ENCODE results near the gene HSD17B7.
"Not testable (repeated sequence)": the region's sequence is repeated elsewhere in the genome, so short reads cannot be mapped to it uniquely, and the experiment has no call there.

Gene HSD17B7

GRCh38 chr1:162818666-162819065 lies 28.2 kb downstream of the HSD17B7 start:
- not testable (repeated sequence) for H3K9ac ChIP-seq (ENCODE audit: low read length); H3K4me3 ChIP-seq (ENCODE audit: low read length); H3K36me3 ChIP-seq (ENCODE audit: control insufficient read depth, low read depth, low read length); H3K4me1 ChIP-seq (ENCODE audit: control insufficient read depth, low read depth, low read length); H3K9me3 ChIP-seq (ENCODE audit: control insufficient read depth, low read depth, low read length); H3K27ac ChIP-seq (ENCODE audit: low read length)
- H3K27me3 ChIP-seq (ENCODE audit: control insufficient read depth, insufficient read depth, low read length), result peaks cover 12% of the 10 kb centered on the region

- H3K4me3 ChIP-seq (ENCODE audit: low read length), result peak overlapping the region; percentile 77
- H3K9ac ChIP-seq (ENCODE audit: low read length), result peak overlapping the region; percentile 18
Observed at GRCh38 chr1:162822391-162823200, 32.1 kb downstream of the HSD17B7 start.

GRCh38 chr1:162823231-162823630 lies 32.7 kb downstream of the HSD17B7 start:
- H3K9ac ChIP-seq (ENCODE audit: low read length), result peak overlapping the region; percentile 18
- H3K4me1 ChIP-seq (ENCODE audit: control insufficient read depth, low read depth, low read length), result peaks cover 9% of the 10 kb centered on the region
- H3K27me3 ChIP-seq (ENCODE audit: control insufficient read depth, insufficient read depth, low read length), result peaks cover 12% of the 10 kb centered on the region
- H3K27ac ChIP-seq (ENCODE audit: low read length), result no peak overlapping the region
- no peaks in the 10 kb centered on the region for H3K9me3 ChIP-seq (ENCODE audit: control insufficient read depth, low read depth, low read length)
- peak overlapping the region; percentile 77 for H3K4me3 ChIP-seq (ENCODE audit: low read length)
- H3K36me3 ChIP-seq (ENCODE audit: control insufficient read depth, low read depth, low read length), result no peaks in the 10 kb centered on the region

More at GRCh38 chr1:162822391-162823200, 32.1 kb downstream of the HSD17B7 start:
- no peak overlapping the region for H3K27ac ChIP-seq (ENCODE audit: low read length)
- peaks cover 9% of the 10 kb centered on the region for H3K4me1 ChIP-seq (ENCODE audit: control insufficient read depth, low read depth, low read length)
- no peaks in the 10 kb centered on the region for H3K36me3 ChIP-seq (ENCODE audit: control insufficient read depth, low read depth, low read length)
- no peaks in the 10 kb centered on the region for H3K9me3 ChIP-seq (ENCODE audit: control insufficient read depth, low read depth, low read length)
- H3K27me3 ChIP-seq (ENCODE audit: control insufficient read depth, insufficient read depth, low read length), result peaks cover 12% of the 10 kb centered on the region

GRCh38 chr1:162823771-162824525 lies 33.4 kb downstream of the HSD17B7 start:
- Histone ChIP-seq H3K9ac (ENCODE audit: low read length) (no peak overlapping the region), H3K9me3 (ENCODE audit: control insufficient read depth, low read depth, low read length) (no peaks in the 10 kb centered on the region), H3K36me3 (ENCODE audit: control insufficient read depth, low read depth, low read length) (no peaks in the 10 kb centered on the region), H3K4me3 (ENCODE audit: low read length) (no peak overlapping the region), H3K27me3 (ENCODE audit: control insufficient read depth, insufficient read depth, low read length) (peaks cover 12% of the 10 kb centered on the region), H3K27ac (ENCODE audit: low read length) (no peak overlapping the region), H3K4me1 (ENCODE audit: control insufficient read depth, low read depth, low read length) (peaks cover 9% of the 10 kb centered on the region)

- Histone ChIP-seq H3K4me1 (ENCODE audit: control insufficient read depth, low read depth, low read length) (no peaks in the 10 kb centered on the region), H3K36me3 (ENCODE audit: control insufficient read depth, low read depth, low read length) (no peaks in the 10 kb centered on the region), H3K4me3 (ENCODE audit: low read length) (no peak overlapping the region), H3K9ac (ENCODE audit: low read length) (no peak overlapping the region), H3K27ac (ENCODE audit: low read length) (no peak overlapping the region), H3K27me3 (ENCODE audit: control insufficient read depth, insufficient read depth, low read length) (no peaks in the 10 kb centered on the region), H3K9me3 (ENCODE audit: control insufficient read depth, low read depth, low read length) (no peaks in the 10 kb centered on the region)
Observed at GRCh38 chr1:162829268-162829667, 38.8 kb downstream of the HSD17B7 start.

GRCh38 chr1:162832470-162832869 lies 42.0 kb downstream of the HSD17B7 start:
- no peak overlapping the region for H3K27ac ChIP-seq (ENCODE audit: low read length)
- H3K9ac ChIP-seq (ENCODE audit: low read length), result no peak overlapping the region
- no peaks in the 10 kb centered on the region for H3K9me3 ChIP-seq (ENCODE audit: control insufficient read depth, low read depth, low read length)
- H3K27me3 ChIP-seq (ENCODE audit: control insufficient read depth, insufficient read depth, low read length), result no peaks in the 10 kb centered on the region
- no peaks in the 10 kb centered on the region for H3K36me3 ChIP-seq (ENCODE audit: control insufficient read depth, low read depth, low read length)
- H3K4me3 ChIP-seq (ENCODE audit: low read length), result no peak overlapping the region
- no peaks in the 10 kb centered on the region for H3K4me1 ChIP-seq (ENCODE audit: control insufficient read depth, low read depth, low read length)

GRCh38 chr1:162835157-162835899 lies 44.8 kb downstream of the HSD17B7 start:
- no peaks in the 10 kb centered on the region for H3K36me3 ChIP-seq (ENCODE audit: control insufficient read depth, low read depth, low read length)
- no peak overlapping the region for H3K4me3 ChIP-seq (ENCODE audit: low read length)
- H3K9ac ChIP-seq (ENCODE audit: low read length), result no peak overlapping the region
- H3K9me3 ChIP-seq (ENCODE audit: control insufficient read depth, low read depth, low read length), result no peaks in the 10 kb centered on the region
- no peaks in the 10 kb centered on the region for H3K27me3 ChIP-seq (ENCODE audit: control insufficient read depth, insufficient read depth, low read length)
- H3K27ac ChIP-seq (ENCODE audit: low read length), result no peak overlapping the region
- H3K4me1 ChIP-seq (ENCODE audit: control insufficient read depth, low read depth, low read length), result no peaks in the 10 kb centered on the region

GRCh38 chr1:162838863-162839262 lies 48.4 kb downstream of the HSD17B7 start:
- H3K4me3 ChIP-seq (ENCODE audit: low read length), result no peak overlapping the region
- no peaks in the 10 kb centered on the region for H3K9me3 ChIP-seq (ENCODE audit: control insufficient read depth, low read depth, low read length)
- H3K4me1 ChIP-seq (ENCODE audit: control insufficient read depth, low read depth, low read length), result no peaks in the 10 kb centered on the region
- H3K27ac ChIP-seq (ENCODE audit: low read length), result no peak overlapping the region
- H3K27me3 ChIP-seq (ENCODE audit: control insufficient read depth, insufficient read depth, low read length), result no peaks in the 10 kb centered on the region
- H3K36me3 ChIP-seq (ENCODE audit: control insufficient read depth, low read depth, low read length), result no peaks in the 10 kb centered on the region
- no peak overlapping the region for H3K9ac ChIP-seq (ENCODE audit: low read length)

GRCh38 chr1:162840250-162840839 lies 49.8 kb downstream of the HSD17B7 start:
- no peak overlapping the region for H3K4me3 ChIP-seq (ENCODE audit: low read length)
- no peaks in the 10 kb centered on the region for H3K36me3 ChIP-seq (ENCODE audit: control insufficient read depth, low read depth, low read length)
- H3K27ac ChIP-seq (ENCODE audit: low read length), result no peak overlapping the region
- no peaks in the 10 kb centered on the region for H3K4me1 ChIP-seq (ENCODE audit: control insufficient read depth, low read depth, low read length)
- no peak overlapping the region for H3K9ac ChIP-seq (ENCODE audit: low read length)
- H3K27me3 ChIP-seq (ENCODE audit: control insufficient read depth, insufficient read depth, low read length), result no peaks in the 10 kb centered on the region
- H3K9me3 ChIP-seq (ENCODE audit: control insufficient read depth, low read depth, low read length), result no peaks in the 10 kb centered on the region

- Histone ChIP-seq H3K4me3 (ENCODE audit: low read length) (no peak overlapping the region), H3K9me3 (ENCODE audit: control insufficient read depth, low read depth, low read length) (no peaks in the 10 kb centered on the region), H3K4me1 (ENCODE audit: control insufficient read depth, low read depth, low read length) (no peaks in the 10 kb centered on the region), H3K27ac (ENCODE audit: low read length) (no peak overlapping the region), H3K36me3 (ENCODE audit: control insufficient read depth, low read depth, low read length) (no peaks in the 10 kb centered on the region), H3K9ac (ENCODE audit: low read length) (no peak overlapping the region), H3K27me3 (ENCODE audit: control insufficient read depth, insufficient read depth, low read length) (no peaks in the 10 kb centered on the region)
Observed at GRCh38 chr1:162844153-162844552, 53.7 kb downstream of the HSD17B7 start.

All from iPS-18a (cell line).